OCI-LY3 (cell line): ENCODE data around the gene ESM1.

Experiments used
- H2AFZ ChIP-seq: fragments of 200-600, 300-600 bp; shearing (Covaris generic); 2 replicates; pipeline ENCODE4 v1.6.0; 2014; ENCODE audit warnings: antibody characterized with exemption, low read depth, low read length
- H3K27ac ChIP-seq: fragments of 200-600, 300-600 bp; sonication (generic); 2 replicates; pipeline ENCODE4 v1.5.1; 2014; ENCODE audit warnings: mild to moderate bottlenecking, low read length, moderate library complexity, mixed read lengths
- H3K27me3 ChIP-seq: fragments of 200-600, 300-600 bp; sonication (generic); 2 replicates; pipeline ENCODE4 v1.6.1; 2014; ENCODE audit warnings: low read depth, low read length, mixed read lengths
- H3K36me3 ChIP-seq: fragments of 200-600, 300-600 bp; sonication (generic); replicated peaks from 2 replicates; pipeline ENCODE3; 2014; ENCODE audit warnings: low read depth, low read length, mixed read lengths
- H3K4me1 ChIP-seq: fragments of 300-600, 200-600 bp; sonication (generic); 2 replicates; pipeline ENCODE4 v1.6.1; 2014; ENCODE audit warnings: low read length, mixed read lengths
- H3K4me2 ChIP-seq: fragments of 200-600, 300-600 bp; sonication (generic); 2 replicates; pipeline ENCODE4 v1.6.1; 2014; ENCODE audit warnings: low read length, mixed read lengths
- H3K4me3 ChIP-seq: fragments of 300-600, 200-600 bp; sonication (generic); 2 replicates; pipeline ENCODE4 v1.5.1; 2014; ENCODE audit warnings: antibody characterized with exemption, mild to moderate bottlenecking, low read length, moderate library complexity
- H3K79me2 ChIP-seq: fragments of 300-600, 200-600 bp; shearing (Covaris generic); 2 replicates; pipeline ENCODE4 v1.6.1; 2014; ENCODE audit warnings: mild to moderate bottlenecking, low read length, mixed read lengths
- H3K9ac ChIP-seq: fragments of 300-600, 200-600 bp; shearing (Covaris generic); 2 replicates; pipeline ENCODE4 v1.6.0; 2014; ENCODE audit warnings: mild to moderate bottlenecking, low read length, moderate library complexity
- H3K9me3 ChIP-seq: fragments of 200-600, 300-600 bp; shearing (Covaris generic); 2 replicates; pipeline ENCODE4 v1.6.1; 2014; ENCODE audit warnings: low read length, mixed read lengths; ENCODE audit not compliant: insufficient read depth
- H4K20me1 ChIP-seq: fragments of 200-600, 300-600 bp; sonication (generic); 2 replicates; pipeline ENCODE4 v1.6.1; 2016; ENCODE audit warnings: low read length, mixed read lengths; ENCODE audit not compliant: insufficient read depth
- EZH2phosphoT487 ChIP-seq: fragments of 200-600 bp; shearing (Covaris generic); IDR thresholded peaks from 2 replicates; pipeline ENCODE4 v1.6.1; 2018; ENCODE audit warnings: antibody characterized with exemption, mixed run types, low read depth
- TF ChIP-seq, protein P1 (sequence below): fragments of 200-600, 300-600 bp; sonication (generic); IDR thresholded peaks from 2 replicates; pipeline ENCODE4 v1.5.1; 2014; ENCODE audit warnings: antibody characterized with exemption, low read length, low read depth

The ESM1 gene

DNA sequence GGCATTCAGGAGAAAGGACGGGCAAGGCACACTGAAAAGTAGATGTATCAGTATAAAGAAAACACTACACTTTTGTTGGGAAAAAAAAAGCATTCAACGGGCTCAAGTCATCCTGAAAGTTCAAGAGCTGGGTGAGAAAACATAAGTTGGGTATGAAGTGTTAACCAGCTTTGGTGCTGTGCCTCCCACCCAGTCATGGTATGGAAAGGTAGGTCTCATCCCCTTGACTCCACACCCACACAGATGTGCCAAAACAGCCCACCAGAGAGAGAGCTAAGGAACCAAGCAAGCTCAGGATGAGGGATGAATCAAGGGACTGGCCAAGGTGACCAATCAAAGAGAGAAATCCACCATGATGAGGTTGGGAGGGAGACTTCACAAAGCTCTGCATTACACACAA, 54.7 kb downstream of the ESM1 start:
- H3K9ac ChIP-seq, result no peak overlapping the region
- no peak overlapping the region for H3K4me2 ChIP-seq
- no peaks in the 10 kb centered on the region for H3K79me2 ChIP-seq
- H3K4me1 ChIP-seq, result 0 out of 2 replicates have a peak, but pooled peaks cover 5% of the 10 kb centered on the region
- H3K27ac ChIP-seq, result no peak overlapping the region
- H3K4me3 ChIP-seq, result no peak overlapping the region
- H4K20me1 ChIP-seq, result no peaks in the 10 kb centered on the region
- H3K36me3 ChIP-seq, result no peaks in the 10 kb centered on the region
- H3K9me3 ChIP-seq, result no peaks in the 10 kb centered on the region
- TF ChIP-seq, protein P1, sequence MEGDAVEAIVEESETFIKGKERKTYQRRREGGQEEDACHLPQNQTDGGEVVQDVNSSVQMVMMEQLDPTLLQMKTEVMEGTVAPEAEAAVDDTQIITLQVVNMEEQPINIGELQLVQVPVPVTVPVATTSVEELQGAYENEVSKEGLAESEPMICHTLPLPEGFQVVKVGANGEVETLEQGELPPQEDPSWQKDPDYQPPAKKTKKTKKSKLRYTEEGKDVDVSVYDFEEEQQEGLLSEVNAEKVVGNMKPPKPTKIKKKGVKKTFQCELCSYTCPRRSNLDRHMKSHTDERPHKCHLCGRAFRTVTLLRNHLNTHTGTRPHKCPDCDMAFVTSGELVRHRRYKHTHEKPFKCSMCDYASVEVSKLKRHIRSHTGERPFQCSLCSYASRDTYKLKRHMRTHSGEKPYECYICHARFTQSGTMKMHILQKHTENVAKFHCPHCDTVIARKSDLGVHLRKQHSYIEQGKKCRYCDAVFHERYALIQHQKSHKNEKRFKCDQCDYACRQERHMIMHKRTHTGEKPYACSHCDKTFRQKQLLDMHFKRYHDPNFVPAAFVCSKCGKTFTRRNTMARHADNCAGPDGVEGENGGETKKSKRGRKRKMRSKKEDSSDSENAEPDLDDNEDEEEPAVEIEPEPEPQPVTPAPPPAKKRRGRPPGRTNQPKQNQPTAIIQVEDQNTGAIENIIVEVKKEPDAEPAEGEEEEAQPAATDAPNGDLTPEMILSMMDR, result no peak
- TF ChIP-seq EZH2phosphoT487, result no peak
- H2AFZ ChIP-seq, result no peak overlapping the region
- H3K27me3 ChIP-seq, result peaks cover 44% of the 10 kb centered on the region
